ENCODE data around the gene MDC1. TPM values are rescaled to one million over a fixed set of nuclear protein-coding genes. Genes with fewer than 3 reads are reported as not detected.
A peak's percentile ranks its signal among the peaks of the same experiment; 100 is the strongest.

Gene MDC1
- total RNA-seq, 6 experiments from 2014 or later: 8.8 to 15.5 (median 12.1) TPM

DNA sequence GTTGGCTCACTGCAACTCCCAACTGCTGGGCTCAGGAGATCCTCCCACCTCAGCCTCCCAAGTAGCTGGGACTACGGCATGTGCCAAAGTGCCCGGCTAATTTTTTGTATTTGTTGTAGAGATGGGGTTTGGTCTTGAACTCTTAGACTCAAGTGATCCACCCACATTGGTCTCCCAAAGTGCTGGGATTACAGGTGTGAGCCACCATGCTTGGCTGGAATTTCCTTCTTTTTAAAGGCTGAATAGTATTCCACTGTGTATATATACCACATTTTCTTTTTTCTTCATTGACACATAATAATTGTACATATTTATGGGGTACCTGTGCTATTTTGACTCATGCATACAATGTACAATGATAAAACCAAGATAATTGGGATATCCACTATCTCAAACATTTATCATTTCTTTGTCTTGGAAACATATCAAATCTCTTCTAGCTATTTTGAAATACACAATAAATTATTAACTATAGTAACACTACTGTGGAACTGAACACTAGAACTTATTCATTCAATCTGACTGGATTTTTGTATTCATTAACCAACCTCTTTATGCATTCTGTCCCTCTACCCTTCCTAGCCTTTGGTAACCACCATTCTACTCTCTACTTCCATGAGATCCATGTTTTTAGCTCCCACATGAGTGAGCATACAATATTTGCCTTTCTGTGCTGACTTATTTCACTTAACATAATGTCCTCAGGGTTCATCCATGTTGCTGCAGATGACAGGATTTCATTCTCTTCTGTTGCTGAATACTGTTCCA is 7.8 kb downstream of the MDC1 start:
- no peak overlapping the region for H3K4me3 ChIP-seq
- WGBS (ENCODE audit: insufficient coverage, low coverage, low lambda C conversion rate, missing lambda C conversion rate): 64% methylated on average over 2 of the region's 2 CpGs
- H3K27ac ChIP-seq: peak overlapping the region in 2 of 3 donors; percentile 42 to 59
- intact Hi-C loops (cut with DNase I): no loop called here
- H3K9me3 ChIP-seq: no peaks in the 10 kb centered on the region
- H3K4me1 ChIP-seq: peaks cover 0 to 31% (median 15%) of the 10 kb centered on the region in 4 donors
- TF ChIP-seq, protein P1, sequence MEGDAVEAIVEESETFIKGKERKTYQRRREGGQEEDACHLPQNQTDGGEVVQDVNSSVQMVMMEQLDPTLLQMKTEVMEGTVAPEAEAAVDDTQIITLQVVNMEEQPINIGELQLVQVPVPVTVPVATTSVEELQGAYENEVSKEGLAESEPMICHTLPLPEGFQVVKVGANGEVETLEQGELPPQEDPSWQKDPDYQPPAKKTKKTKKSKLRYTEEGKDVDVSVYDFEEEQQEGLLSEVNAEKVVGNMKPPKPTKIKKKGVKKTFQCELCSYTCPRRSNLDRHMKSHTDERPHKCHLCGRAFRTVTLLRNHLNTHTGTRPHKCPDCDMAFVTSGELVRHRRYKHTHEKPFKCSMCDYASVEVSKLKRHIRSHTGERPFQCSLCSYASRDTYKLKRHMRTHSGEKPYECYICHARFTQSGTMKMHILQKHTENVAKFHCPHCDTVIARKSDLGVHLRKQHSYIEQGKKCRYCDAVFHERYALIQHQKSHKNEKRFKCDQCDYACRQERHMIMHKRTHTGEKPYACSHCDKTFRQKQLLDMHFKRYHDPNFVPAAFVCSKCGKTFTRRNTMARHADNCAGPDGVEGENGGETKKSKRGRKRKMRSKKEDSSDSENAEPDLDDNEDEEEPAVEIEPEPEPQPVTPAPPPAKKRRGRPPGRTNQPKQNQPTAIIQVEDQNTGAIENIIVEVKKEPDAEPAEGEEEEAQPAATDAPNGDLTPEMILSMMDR (IDR thresholded peaks at IDR 0.05): no peak
- peak; percentile 23 for TF ChIP-seq POLR2A (IDR thresholded peaks at IDR 0.05)
- no peaks in the 10 kb centered on the region for H3K27me3 ChIP-seq
- H3K36me3 ChIP-seq: peaks cover 0 to 15% (median 8%) of the 10 kb centered on the region in 4 donors
- DNase-seq (peak in 2 of 3 donors; percentile 0 to 13), ATAC-seq (peak; percentile 89 to 93 (median 92))

DNA sequence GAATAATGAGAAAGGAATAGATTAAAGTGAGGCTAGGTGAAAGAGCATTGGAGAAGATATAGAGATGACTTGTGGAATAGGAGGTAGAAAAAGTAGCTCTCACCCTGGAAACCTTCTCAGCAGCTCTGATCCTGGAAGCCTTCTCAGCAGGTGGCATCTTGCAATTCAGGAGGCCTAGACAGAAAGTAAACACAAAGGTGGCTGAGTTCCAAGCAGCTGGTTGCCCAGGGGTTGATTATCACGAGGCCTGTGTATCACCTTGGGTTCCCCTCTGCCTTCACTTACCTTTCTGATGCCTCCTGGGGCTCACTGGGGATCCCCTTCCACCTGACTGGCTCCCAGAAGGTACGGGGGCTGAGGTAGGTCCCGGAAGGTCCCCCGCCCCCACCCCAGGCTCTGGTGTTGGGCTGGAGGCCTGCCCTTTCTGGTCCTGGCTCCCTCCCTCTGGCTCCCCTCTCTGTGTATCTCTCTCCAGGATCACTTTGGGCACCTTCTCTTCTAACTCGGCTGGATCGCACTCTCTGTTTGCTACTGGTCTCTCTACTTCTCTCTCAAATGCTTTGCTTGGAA is 9.7 kb downstream of the MDC1 start:
- Histone ChIP-seq H3K27ac (no peak overlapping the region), H3K4me3 (no peak overlapping the region), H3K36me3 (peaks cover 0 to 5% (median 0%) of the 10 kb centered on the region in 4 donors), H3K9me3 (no peaks in the 10 kb centered on the region), H3K4me1 (peaks cover 0 to 31% (median 15%) of the 10 kb centered on the region in 4 donors), H3K27me3 (no peaks in the 10 kb centered on the region)
- TF ChIP-seq, protein P1 (IDR thresholded peaks at IDR 0.05): no peak
- TF ChIP-seq POLR2A (IDR thresholded peaks at IDR 0.05): no peak
- peak; percentile 34 to 51 (median 39) for ATAC-seq
- intact Hi-C loops (cut with DNase I): no loop called here
- 68% methylated on average over 2 of the region's 6 CpGs for WGBS (ENCODE audit: insufficient coverage, low coverage, low lambda C conversion rate, missing lambda C conversion rate)
- peak in 1 of 3 donors; percentile 53 for DNase-seq

DNA sequence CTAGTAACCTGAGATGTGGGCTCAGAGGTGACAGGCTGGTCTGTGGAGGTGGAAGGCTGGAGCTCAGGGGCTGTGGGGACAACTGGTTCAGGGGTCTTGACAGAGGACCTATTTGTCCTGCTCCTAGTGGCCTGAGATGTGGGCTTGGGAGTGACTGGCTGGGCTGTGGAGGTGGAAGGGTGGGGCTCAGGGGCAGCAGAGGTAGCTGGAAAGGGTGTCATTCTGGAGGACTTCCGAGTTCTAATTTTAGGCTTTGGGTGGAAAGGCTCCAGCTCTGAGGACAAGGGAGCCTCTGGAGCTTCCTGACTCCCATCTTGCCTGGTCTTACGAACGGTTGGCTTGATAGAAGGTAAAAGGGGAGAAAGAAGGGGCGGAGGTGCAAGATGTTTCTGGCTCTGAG is 11.5 kb downstream of the MDC1 start:
- TF ChIP-seq, protein P1 (IDR thresholded peaks at IDR 0.05): no peak
- TF ChIP-seq POLR2A (IDR thresholded peaks at IDR 0.05): no peak
- H3K9me3 ChIP-seq: no peaks in the 10 kb centered on the region
- no peak for ATAC-seq
- intact Hi-C loops (cut with DNase I): no loop called here
- 100% methylated on average over 1 of the region's 4 CpGs for WGBS (ENCODE audit: insufficient coverage, low coverage, low lambda C conversion rate, missing lambda C conversion rate)
- no peak overlapping the region for H3K27ac ChIP-seq
- no peak overlapping the region for H3K4me3 ChIP-seq
- H3K36me3 ChIP-seq: no peaks in the 10 kb centered on the region
- peak in 1 of 3 donors; percentile 12 for DNase-seq
- H3K4me1 ChIP-seq: peaks cover 0 to 33% (median 16%) of the 10 kb centered on the region in 4 donors
- H3K27me3 ChIP-seq: no peaks in the 10 kb centered on the region

DNA sequence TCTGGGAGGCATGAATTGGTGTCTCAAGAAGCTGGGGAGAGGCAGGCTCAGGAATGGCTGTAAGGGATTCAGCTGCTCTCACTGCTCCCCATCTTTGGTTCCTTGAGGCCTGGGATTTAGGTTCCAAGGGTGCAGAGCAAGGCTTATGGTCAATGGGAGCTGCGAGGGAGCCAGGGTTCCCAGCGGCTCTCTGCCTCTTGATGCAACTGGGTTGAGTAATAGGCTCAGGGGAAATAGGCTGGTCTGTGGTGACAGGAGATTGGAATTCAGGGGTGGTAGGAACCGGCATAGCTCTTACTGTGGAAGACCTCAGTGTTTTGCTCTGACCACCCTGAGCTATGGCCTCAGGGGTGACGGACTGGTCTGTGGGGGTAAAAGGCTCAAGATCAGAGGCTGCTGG is 13.3 kb downstream of the MDC1 start:
- 95% methylated on average over 3 of the region's 4 CpGs for WGBS (ENCODE audit: insufficient coverage, low coverage, low lambda C conversion rate, missing lambda C conversion rate)
- H3K27me3 ChIP-seq: no peaks in the 10 kb centered on the region
- H3K27ac ChIP-seq: no peak overlapping the region
- intact Hi-C loops (cut with DNase I): no loop called here
- no peak for ATAC-seq
- H3K4me3 ChIP-seq: no peak overlapping the region
- TF ChIP-seq, protein P1 (IDR thresholded peaks at IDR 0.05): no peak
- TF ChIP-seq POLR2A (IDR thresholded peaks at IDR 0.05): no peak
- H3K9me3 ChIP-seq: no peaks in the 10 kb centered on the region
- DNase-seq: no peak
- peaks cover 0 to 23% (median 10%) of the 10 kb centered on the region in 4 donors for H3K4me1 ChIP-seq
- no peaks in the 10 kb centered on the region for H3K36me3 ChIP-seq
